Mesenteric fat pad (tissue), 1 donor: ENCODE results near the gene CCDC150. TPM values are rescaled to one million over a fixed set of nuclear protein-coding genes. Genes with fewer than 3 reads are reported as not detected.
A peak's percentile ranks its signal among the peaks of the same experiment; 100 is the strongest.
"Not testable (repeated sequence)": the region's sequence is repeated elsewhere in the genome, so short reads cannot be mapped to it uniquely, and the experiment has no call there.

Source experiments
- DNase-seq: peaks from one replicate; pipeline ENCODE4 v3.0.0-alpha.2; 2020; ENCODE audit warnings: low spot score
- long read RNA-seq: library from polyadenylated mRNA; unstranded; transcript quantifications from one replicate; pipeline ENCODE4 v2.0.0, GENCODE V29; 2020
- total RNA-seq: library from RNA; stranded (reverse); fragmentation: NEBNext Ultra II Directional; extraction: Animal tissue kit (Norgen Biotek cat#: 25700); gene quantifications from one replicate; pipeline ENCODE4 v1.2.1, GENCODE V29; 2021
- donor health status: DM: yes; HTN: yes; CAD: no.

CCDC150 gene
- 1.3 TPM for total RNA-seq
- long read RNA-seq, partial matches to known transcripts: 0 of 1 reads
- long read RNA-seq, other reads (novel, unspliced or antisense): 1 of 1 reads

DNA sequence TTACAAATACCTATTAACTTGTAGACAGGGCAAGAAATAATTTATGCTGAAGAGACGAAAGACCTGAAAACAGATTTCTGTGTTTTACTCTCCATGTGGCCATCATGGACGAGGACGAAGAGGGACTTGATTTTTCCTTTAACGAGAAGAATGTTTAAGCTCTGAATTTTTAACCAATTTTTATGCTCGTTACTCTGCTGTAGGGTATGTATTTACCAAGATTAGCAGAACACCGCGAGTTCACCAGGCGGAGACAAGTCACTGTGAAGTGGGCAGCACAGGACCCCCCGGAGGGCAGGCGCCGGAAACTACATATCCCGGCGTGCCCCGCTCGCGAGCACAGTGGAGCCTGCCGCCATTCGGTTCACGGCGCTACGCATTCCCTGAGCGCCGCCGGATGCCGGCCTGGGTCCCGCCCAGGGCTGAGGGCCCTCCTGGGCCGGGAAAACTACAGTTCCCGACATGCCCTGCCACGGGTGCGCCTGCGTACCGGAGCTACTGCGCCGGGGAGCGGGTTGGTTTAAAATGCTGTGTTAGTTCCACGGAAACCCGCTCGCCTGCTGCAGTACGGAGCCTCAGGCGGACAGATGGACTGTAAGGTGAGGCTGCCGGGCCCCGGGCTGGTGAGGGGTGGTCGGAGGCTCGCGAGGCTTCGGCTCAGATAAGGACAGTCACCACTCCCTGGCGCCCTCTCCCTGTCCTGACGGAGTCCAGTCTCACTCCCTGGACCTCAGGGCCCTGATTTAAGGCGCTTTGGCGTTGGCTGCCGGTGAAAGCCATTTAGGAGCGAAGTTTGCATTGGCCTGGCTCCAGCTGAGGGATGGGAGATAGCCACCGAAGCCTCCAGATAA lies at the start of gene CCDC150:
CCDC150 (plus strand) TSS at position 536 of the 851 bp plus-strand sequence; CDS start at position 588, 52 bp downstream.
- peak; percentile 98 for DNase-seq

DNA sequence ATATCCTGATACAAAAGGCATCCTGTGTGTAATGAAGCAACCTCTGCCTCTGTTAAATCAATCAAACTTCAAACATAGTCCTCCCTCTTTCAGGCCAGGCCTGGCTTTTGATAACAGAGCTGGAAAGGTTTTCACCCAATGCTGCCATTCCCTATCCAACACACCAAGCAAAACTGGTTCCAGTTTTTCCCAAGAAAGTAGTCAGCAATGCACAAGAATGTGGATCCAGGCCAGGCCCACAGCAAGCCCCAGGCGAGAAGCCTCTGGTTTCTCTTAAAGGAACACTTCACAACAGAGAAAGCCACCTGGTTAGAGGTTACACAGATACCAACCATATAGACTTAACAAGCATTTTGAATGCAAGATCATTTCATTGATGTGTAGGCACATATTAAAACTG lies 49.2 kb upstream of the CCDC150 start:
- DNase-seq: no peak

DNA sequence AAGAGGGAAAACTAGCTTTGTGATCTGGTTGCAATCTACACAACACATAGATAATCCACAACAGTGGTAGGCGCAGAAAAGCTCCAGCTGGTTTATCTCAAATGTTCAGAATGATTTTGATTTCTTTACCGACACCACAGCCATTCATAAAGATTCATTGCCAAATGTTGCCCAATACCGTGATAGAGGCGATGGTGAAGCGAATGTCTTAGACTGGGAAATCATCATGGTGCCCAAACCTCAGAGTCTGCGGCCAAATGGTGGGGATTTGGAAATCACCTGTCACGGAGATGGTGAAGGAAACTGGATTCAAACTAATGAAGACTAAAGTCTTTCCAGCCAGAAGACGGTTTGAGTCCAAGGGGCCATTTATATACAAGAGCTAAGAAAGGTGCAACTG lies 48.5 kb upstream of the CCDC150 start:
- DNase-seq: no peak

DNA sequence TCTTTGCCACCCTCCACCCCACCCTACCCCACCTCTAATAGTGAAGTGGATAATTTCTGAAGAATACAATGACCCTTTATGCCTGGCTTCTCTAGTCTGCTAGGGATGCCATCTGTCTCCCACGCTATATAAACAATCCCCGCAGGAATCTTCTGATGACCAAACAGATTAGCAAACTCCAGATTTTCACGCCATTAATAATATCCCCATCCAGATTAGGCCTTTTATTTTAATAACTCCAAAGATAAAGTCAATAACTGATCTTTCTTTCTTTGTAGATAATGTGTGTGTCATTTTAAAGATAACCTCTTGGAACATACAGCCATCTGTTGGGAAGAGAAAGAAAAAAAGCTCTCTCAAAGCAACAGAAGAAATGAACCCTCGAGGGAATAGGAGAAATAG lies 47.9 kb upstream of the CCDC150 start:
- DNase-seq: no peak

DNA sequence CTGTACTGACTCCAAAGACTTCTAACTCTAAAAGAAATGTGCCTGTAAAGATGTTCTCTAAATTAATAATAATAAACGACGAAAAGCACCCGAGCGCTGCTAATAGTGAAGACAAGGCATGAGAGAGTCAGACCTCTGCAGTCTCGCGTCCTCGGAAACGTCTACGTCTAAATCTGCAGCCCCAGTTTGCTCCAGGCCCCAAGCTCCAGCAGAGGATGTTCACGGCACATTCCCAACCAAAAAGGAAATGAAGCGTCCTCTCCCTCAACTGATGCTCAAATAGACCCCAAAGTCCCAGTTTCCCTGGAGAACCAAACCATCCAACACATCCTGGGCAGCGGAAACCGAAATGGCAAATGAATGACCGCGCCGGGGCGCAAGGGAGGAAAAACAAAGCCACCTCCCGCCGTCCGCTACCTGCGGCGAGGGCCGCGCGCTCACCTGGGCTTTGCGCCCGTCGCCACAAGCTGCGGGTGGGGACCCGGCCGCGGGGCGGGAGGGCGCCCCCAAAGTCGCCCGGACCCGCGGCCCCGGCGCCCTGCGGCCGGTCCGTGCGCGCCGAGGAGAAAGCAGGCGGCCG lies 47.1 kb upstream of the CCDC150 start:
- no peak for DNase-seq

DNA sequence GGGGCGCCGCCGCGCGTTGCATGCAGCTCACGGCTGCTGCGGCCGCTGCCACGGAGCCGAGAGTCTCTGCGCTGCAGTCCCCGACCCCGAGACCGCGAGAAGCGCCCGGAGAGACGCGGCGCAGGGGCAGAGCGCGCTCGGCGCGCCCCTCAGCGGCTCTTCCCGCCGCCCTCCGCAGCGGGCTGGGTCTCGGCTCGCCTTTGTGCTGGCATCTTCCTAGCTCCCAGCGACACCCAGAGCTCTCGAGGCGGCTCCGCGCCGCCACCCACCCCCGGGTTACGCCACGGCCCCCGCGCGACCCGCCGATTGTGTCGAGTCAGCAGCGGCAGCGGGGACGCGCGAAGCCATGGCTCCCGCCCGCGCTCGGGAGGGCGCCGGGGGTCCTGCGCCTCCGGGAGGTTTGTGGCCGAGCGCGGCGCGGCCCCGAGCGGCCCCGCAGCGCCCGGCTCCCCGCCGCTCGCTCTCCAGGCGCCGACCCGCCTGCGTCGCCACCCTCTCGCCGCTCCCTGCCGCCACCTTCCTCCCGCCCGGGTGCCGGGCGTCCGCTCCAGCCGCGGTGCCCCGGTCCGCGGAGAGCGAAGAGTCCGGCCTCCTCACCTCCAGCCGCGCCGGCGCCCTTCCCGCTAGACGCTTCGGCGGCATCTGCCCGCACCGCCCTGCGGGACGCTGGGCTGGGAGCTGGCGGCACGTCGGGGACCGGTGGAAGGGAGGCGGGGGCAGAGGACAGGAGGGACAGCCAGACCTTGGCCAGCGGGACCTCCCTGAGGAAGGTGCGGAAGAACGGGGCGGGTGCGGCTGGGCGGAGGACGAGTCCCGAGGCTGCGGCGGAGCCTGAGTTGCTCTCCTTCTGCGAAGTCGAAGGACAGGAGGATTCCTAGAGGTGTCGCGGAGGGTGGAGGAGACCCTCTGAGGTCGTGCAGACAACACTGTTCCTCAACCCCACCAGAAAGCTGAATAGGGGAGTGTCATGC lies 46.3 kb upstream of the CCDC150 start, which contains the start of gene HECW2:
HECW2 (minus strand) TSS at position 644 of the 971 bp plus-strand sequence.
- DNase-seq: no peak

DNA sequence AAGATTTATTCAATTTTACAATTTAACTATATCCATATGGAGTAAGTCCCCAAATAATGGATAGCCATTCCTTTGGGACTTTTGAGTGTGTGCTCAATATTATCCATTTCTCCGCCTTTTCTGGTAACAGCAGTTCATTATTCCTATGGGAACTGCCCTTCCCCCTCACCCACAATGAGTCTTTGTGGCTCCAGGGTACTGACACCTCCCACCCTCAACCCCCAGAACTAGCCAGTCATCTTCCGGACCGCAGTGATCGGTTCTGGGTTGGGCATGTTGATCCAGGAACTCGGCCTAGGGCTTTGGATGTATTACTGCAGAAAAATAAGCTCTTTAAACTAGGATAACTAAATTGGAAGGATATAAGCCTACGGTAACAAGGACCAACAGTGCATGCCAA lies 45.4 kb upstream of the CCDC150 start:
- no peak for DNase-seq

DNA sequence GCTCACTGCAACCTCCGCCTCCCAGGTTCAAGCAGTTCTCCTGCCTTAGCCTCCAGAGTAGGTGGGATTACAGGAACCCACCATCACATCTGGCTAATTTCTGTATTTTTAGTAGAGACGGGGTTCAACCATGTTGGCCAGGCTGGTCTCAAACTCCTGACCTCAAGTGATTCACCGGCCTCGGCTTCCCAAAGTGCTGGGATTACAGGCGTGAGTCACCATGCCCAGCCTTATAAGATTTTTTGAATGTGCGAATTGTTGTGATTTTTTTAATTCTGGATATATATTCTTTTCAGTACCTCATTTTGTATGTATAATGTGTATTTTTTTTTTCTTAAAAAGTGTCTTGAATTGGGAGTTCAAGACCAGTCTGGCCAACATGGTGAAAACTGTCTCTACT lies 42.0 kb upstream of the CCDC150 start:
- DNase-seq: no peak

DNA sequence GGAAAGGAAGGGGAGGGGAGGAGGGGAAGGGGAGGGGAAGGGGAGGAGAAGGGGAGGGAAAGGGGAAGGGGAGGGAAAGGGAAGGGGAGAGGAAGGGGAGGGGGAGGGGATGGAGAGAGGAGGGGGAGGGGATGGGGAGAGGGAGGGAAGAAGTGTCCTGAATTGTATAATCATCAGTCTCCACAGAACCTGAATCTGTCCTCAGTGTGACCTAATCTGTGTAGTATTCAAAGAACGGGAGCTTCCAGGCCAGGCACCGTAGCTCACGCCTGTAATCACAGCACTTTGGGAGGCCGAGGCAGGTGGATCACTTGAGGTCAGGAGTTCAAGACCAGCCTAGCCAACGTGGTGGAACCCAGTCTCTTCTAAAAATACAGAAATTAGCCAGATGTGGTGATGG lies 41.1 kb upstream of the CCDC150 start:
- DNase-seq: no peak

DNA sequence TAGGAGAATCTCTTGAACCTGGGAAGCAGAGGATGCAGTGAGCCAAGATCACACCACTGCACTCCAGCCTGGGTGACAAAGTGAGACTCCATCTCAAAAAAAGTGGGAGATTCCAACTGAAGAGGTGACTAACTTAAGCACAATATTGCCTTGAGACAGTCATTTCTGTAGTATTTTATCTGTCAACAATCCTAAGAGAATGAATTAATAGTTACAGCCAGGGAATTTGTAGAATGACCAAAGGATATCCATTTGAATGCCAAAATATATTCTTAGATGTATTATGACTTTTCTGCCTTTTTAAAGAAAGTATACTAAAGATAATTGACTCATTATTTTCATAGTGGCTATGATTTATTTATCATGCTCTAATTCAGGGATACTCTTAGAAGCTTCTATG lies 40.7 kb upstream of the CCDC150 start:
- no peak for DNase-seq

DNA sequence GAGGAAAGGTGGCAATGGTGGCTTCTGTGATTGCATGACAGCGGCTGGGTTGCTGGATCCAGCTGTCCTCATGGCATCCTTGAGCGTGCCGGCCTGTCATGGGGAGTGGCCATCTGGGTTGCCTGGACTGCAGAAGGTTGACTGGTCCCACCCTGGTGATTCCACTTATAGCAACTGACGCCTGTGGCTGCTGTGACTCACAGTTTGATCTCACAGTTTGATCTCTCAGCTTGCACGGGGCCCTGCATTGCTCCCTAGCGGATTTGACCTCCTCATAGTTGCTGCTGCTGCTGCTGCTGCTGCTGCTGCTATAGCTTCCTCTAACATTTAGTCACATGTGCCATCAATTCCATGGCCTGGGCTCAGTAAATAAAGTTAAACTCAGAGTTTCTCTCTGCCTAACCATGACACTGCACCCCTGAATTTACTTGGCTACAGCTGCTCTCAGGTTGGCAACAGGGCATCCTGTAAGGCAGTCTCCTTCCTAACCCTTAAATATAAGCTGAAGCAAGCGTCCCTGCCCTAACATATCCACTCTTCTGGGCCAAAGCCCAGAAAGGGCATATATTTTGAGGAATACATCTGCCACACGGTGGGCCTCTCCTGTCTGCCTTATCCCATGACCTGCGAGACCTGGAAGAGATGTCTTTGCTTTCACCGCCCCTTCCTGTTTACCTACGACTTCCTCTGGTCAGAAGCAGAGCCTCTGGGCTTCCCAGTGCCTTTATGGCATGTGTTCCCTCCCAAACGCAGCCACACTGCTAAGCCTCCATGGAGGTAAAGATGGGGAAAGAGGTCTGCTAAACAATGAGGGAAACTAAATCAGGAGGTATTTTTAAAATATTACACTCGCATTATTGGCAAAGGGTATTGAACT lies 37.8 kb upstream of the CCDC150 start:
- DNase-seq: no peak

DNA sequence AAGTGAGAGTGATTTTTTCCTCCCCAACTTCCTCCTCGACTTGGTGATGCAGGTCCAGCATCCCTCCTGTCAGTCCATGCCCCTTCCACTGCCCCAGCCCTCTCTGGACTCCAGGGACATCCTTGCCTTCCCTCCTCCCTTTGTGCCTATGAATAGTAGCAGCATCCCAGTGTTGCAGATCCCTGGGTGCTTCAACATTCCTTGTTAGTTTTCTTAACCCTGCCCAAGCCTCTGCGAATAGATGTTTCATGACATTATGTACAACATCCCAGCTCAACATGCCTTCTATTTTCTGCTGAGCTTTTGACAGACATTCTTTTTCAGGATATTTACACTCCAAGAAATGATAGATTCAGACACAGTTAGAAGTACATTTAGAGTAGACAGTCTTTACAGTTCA lies 35.3 kb upstream of the CCDC150 start:
- no peak for DNase-seq

DNA sequence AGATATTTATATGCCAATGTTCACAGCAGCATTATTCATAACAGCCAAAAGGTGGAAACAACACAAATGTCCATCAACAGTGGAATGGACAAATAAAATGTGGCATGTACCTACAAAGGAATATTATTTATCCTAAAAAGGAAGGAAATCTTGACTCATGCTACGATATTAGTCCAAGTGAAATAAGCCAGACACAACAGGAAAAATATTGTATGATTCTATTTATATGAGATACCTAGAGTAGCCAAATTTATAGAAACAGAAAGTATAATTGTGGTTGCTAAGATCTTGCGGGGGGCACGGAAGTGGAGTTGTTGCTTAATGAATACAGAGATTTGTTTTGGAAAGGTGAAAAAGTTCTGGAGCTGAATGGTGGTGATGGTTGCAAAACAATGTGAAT lies 33.0 kb upstream of the CCDC150 start:
- no peak for DNase-seq

DNA sequence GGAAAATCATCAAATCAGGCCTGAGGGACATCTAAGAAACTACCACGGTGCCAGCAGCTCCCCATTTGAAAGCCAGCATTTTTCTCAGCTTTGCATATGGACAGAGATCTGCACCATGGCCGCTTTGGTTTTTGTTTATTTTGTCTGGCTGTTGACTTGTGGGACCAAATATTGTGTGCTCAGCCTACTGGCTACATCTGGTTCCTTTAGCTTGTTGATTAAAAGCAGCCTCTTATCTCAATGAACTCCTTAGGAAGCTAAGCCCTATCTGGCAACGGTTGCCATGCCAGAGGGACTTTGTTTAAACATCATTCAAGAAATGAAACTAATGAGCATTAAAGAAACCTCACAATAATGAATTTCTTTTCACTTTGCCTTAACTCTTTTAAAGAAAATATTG lies 32.4 kb upstream of the CCDC150 start:
- no peak for DNase-seq

DNA sequence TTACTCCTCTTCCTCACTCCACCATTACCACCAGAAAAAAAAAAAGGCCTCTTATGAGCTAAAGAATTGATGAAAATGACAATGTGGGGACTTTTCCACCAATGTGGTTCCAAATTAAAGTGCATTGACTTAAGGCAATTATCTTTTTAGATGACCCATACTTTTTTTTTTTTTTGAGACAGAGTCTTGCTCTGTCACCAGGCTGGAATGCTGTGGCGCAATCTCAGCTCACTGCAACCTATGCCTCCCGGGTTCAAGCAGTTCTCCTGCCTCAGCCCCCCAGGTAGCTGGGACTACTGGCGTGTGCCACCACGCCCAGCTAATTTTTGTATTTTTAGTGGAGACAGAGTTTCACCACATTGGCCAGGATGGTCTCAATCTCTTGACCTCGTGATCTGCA lies 31.6 kb upstream of the CCDC150 start:
- not testable (repeated sequence) for DNase-seq

DNA sequence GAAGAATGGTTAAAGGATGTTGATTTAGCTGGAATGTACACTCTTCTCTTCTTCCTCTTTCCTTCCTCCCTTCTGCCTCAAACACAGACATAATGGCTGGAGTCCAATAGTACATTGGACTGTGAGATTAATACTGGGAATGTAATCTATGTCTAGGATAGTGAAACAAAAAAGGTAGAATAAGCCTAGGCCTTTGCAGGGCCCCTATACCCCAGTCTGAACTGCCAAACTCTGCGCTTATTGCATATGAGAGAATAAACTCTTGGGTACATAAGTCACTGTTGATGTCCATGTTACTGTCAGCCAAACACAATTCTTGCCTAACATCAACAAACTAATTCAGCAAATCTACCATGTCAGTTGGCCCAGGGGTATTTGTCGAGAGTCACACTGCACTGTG lies 29.7 kb upstream of the CCDC150 start:
- DNase-seq: no peak

DNA sequence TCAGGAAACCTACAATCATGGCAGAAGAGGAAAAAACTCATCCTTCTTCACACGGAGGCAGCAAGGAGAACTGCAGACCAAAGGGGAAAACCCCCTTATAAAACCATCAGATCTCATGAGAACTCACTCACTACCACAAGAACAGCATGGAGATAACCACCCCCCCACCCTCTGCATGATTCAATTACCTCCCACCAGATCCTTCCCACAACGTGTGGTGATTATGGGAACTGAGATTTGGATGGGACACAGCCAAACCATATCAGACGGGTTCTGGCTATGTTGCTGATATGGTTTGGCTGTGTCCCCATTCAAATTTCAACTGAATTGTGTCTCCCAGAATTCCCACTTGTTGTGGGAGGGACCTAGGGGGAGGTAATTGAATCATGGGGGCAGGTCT lies 28.7 kb upstream of the CCDC150 start:
- no peak for DNase-seq

DNA sequence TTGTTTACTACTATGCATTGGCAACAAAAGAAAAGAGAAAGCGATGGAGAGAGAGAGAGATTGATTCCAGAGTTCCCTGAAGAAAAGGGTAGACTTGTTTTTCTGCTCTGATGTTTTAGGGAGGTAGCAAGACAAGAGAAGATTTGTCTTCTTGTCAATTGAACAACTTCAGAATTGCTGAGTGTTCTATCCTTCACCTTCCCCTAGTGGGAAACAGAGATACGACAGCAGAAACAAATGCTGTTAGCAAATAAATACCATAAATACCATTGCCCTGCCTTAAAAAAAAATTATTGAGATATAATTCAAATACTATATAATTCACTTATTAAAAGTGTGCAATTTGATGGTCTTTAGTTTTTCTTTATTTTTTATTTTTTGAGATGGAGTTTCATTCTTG lies 26.2 kb upstream of the CCDC150 start:
- no peak for DNase-seq

DNA sequence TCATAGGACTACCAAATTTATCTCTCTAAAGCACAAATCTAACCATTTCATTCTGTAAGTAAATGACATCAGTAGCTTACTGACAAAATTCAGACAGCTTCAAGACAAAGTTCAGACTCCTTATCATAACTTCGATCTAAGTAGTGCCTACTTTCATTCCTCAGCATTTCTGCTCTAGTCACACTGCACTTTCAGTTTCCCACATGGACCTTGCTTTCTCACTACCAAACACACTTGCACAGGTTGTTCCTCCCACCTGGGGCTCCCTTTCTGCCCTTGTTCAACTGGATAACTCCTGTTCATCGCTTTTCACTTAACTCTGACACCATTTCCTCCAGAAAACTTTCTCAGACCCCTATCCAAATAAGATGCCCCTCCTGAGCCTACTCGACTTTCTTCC lies 22.1 kb upstream of the CCDC150 start:
- no peak for DNase-seq

DNA sequence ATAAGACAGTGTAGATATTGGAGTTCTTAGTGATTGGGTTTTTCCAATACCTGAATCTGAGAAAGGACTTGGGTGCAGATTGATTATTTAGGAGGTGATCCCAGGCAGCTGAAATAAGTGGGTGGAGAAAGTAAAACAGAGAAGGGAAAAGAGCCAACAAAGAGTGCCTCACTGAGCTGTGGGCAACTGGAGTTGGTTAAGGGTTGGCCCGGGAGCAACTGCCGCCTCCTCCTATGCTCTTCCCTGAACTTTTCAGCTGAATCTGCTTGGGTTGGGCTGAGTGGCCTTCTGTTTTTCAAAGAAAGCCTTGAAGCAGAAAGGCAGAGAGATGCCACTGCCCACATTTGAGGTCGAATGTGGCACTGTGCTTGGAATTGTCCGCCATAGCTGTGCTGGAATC lies 20.9 kb upstream of the CCDC150 start:
- no peak for DNase-seq

DNA sequence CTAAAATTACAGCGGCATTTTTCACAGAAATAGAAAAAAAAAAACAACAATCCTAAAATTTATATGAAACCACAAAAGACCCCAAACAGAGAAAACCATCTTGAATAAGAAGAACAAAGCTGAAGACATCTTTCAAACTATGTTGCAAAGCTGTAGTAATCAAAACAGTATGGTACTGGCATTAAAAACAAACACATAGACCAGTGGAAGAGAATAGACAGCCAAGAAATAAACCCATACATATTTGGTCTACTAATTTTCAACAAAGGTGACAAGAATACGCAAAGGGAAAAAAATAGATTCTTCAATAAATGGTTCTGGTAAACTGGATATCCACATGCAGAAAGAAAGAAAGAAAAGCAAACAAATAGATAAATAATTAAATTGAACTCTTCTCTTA lies 9.0 kb upstream of the CCDC150 start:
- no peak for DNase-seq
